HG03342 (cell line): Measurements from ENCODE around the gene RPS24.

Experiments used
- ATAC-seq: cut with Tn5 transposase; IDR thresholded peaks from one replicate; pipeline ENCODE4 v1.9.1; 2021; ENCODE audit warnings: mild to moderate bottlenecking, moderate library complexity; ENCODE audit not compliant: unreplicated experiment

RPS24 gene

DNA sequence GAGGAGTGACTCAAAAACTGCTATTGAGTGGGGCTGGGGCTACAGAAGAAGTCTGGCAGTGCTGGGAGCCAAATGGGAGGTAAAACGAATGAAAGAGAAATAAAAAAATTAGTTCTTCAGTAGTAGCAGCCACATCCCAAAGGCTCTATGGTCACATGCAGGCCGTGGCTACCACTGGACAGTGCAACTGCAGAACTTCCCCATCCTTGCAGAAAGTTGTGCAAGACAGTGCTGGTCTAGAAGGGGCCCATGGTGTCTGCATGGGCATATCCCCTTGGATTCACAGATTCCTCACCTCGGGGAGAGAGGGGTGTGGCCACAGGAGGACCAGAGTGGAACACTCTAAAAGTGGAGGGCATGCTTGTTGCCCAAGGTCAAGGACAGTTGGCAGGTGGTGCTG, 47.6 kb downstream of the RPS24 start:
- ATAC-seq = no peak

DNA sequence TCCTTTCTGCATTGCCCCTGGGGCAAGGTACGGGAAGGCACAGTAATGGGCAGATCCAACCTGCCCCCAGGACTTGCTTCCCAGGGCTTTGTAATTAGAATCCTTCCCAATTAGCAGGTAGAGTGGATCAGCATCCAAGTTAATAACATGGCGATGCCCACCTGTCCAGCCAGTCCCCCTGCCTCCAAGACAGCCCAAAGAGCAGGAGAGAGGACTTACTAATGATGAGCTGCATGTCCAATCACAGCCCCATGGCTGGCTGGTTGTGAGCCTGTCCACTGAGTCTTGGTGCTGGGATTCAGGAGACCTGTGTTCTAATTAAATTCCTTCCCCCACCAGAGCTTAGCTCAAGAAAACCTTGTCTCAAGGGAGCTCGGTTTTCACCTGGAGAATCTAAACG, 49.0 kb downstream of the RPS24 start:
- ATAC-seq = no peak
